Endothelial cell of umbilical vein (primary cell): Measurements from ENCODE around the gene EGR4. TPM values are rescaled to one million over a fixed set of nuclear protein-coding genes. Genes with fewer than 3 reads are reported as not detected.

Experiments
- BruUV-seq: library from RNA; stranded (reverse); fragments of 400-500 nt; replicated peaks from 2 replicates; lab custom pipeline; 2021; lab: Mats Ljungman, UMichigan
- CTCF ChIA-PET: fragments of 300-600, 350-600 bp; sonication (Branson Sonifier 250); formaldehyde crosslinking; loops from one replicate; lab custom pipeline; 2021; ENCODE audit warnings: antibody characterized with exemption, inconsistent platforms; lab: Charles Lee
- POLR2A ChIA-PET: fragments of 300-600, 350-600 bp; sonication (Branson Sonifier 250); formaldehyde crosslinking; loops from one replicate; lab custom pipeline; 2021; ENCODE audit warnings: antibody characterized with exemption, inconsistent platforms; lab: Charles Lee
- DNase-seq: peaks from one replicate; pipeline ENCODE4 v3.0.0-alpha.2; 2011; ENCODE audit warnings: low read depth, low spot score
- FAIRE-seq: peaks from 2 replicates; lab custom pipeline; 2011; peaks lifted over from hg19 to GRCh38; lab: Jason Lieb, UNC
- H2AFZ ChIP-seq: 2 replicates; pipeline ENCODE4 v1.6.0; 2012; ENCODE audit warnings: low read depth, low read length, control low read depth, inconsistent platforms
- H3K27ac ChIP-seq: 2 replicates; pipeline ENCODE4 v1.5.1; 2011; ENCODE audit warnings: low read depth, mild to moderate bottlenecking, control low read depth, low read length, moderate library complexity; ENCODE audit not compliant: insufficient read depth
- H3K27me3 ChIP-seq, 2 experiments: 2 replicates each; pipeline versions ENCODE4 v1.6.0 to v1.6.1; 2011; ENCODE audit warnings: low read length in 2 of 2, mixed read lengths in 1 of 2; ENCODE audit not compliant: control insufficient read depth in 2 of 2, insufficient read depth in 2 of 2
- H3K36me3 ChIP-seq, 2 experiments: 2 replicates in 1 of 2; 3 replicates in 1 of 2; pipeline ENCODE4 v1.5.1; 2011; ENCODE audit warnings: low read length in 2 of 2, mild to moderate bottlenecking in 1 of 2, moderate library complexity in 1 of 2; ENCODE audit not compliant: control insufficient read depth in 2 of 2, insufficient read depth in 2 of 2; ENCODE audit errors: extremely low read depth in 1 of 2
- H3K4me1 ChIP-seq: 3 replicates; pipeline ENCODE4 v1.5.1; 2011; ENCODE audit warnings: mild to moderate bottlenecking, low read length; ENCODE audit not compliant: control insufficient read depth, insufficient read depth; ENCODE audit errors: extremely low read depth
- H3K4me2 ChIP-seq: 2 replicates; pipeline ENCODE4 v1.6.1; 2011; ENCODE audit warnings: low read length, control low read depth, mixed read lengths; ENCODE audit not compliant: insufficient read depth
- H3K4me3 ChIP-seq, 3 experiments: fragments of 200-600 bp in 1 of 3; sonication (generic), shearing (Covaris generic) in 1 of 3; replicated peaks in 1 of 3; 2 replicates each; pipeline ENCODE4 v1.5.1; 2011 to 2016; ENCODE audit warnings: control low read depth in 3 of 3, low read length in 3 of 3, mild to moderate bottlenecking in 2 of 3, inconsistent platforms in 1 of 3, low read depth in 1 of 3, moderate library complexity in 1 of 3; ENCODE audit not compliant: insufficient read depth in 1 of 3
- H3K79me2 ChIP-seq: 2 replicates; pipeline ENCODE4 v1.6.0; 2012; ENCODE audit warnings: low read length, inconsistent platforms; ENCODE audit not compliant: control insufficient read depth, insufficient read depth
- H3K9ac ChIP-seq: replicated peaks from 2 replicates; pipeline ENCODE3; 2011; ENCODE audit warnings: low read length, control low read depth; ENCODE audit not compliant: insufficient read depth; ENCODE audit errors: extremely low read depth
- H3K9me1 ChIP-seq: replicated peaks from 3 replicates; pipeline ENCODE4 v1.6.0; 2011; ENCODE audit warnings: mild to moderate bottlenecking, low read length; ENCODE audit not compliant: control insufficient read depth, insufficient read depth; ENCODE audit errors: extremely low read depth
- H3K9me3 ChIP-seq: replicated peaks from 2 replicates; pipeline ENCODE4 v1.5.1; 2012; ENCODE audit warnings: low read length, inconsistent platforms; ENCODE audit not compliant: control insufficient read depth, insufficient read depth
- H4K20me1 ChIP-seq: replicated peaks from 2 replicates; pipeline ENCODE3; 2011; ENCODE audit warnings: mild to moderate bottlenecking, low read length; ENCODE audit not compliant: control insufficient read depth, insufficient read depth; ENCODE audit errors: extremely low read depth
- CTCF ChIP-seq, 2 donors: IDR thresholded peaks; 1 replicate in 1 of 2; 2 replicates in 1 of 2; pipeline ENCODE4 v1.5.1; 2011; ENCODE audit warnings: low read length in 2 of 2, mild to moderate bottlenecking in 2 of 2, moderate library complexity in 2 of 2, control low read depth in 1 of 2, inconsistent platforms in 1 of 2, low read depth in 1 of 2; ENCODE audit not compliant: insufficient read depth in 1 of 2; ENCODE audit errors: extremely low read depth in 1 of 2
- EZH2 ChIP-seq: IDR thresholded peaks from 2 replicates; pipeline ENCODE4 v1.6.1; 2012; ENCODE audit warnings: borderline replicate concordance, low read depth, mild to moderate bottlenecking, moderate library complexity, low read length, inconsistent platforms; ENCODE audit not compliant: severe bottlenecking
- FOS ChIP-seq: IDR thresholded peaks from 2 replicates; pipeline ENCODE4 v1.6.1; 2011; ENCODE audit warnings: mild to moderate bottlenecking, low read length, moderate library complexity, borderline replicate concordance; ENCODE audit not compliant: insufficient read depth
- JUN ChIP-seq: IDR thresholded peaks from 2 replicates; pipeline ENCODE4 v1.6.1; 2011; ENCODE audit warnings: borderline replicate concordance, low read depth; ENCODE audit not compliant: insufficient read length, insufficient read depth
- dilution Hi-C: fragments of 300-500 bp; cut with MboI; formaldehyde crosslinking; loops from one replicate; pipeline ENCODE4 v1.15.0; 2019; ENCODE audit warnings: low sequenced_read_pairs; ENCODE audit not compliant: extremely low pct_ligation_motif_present
- intact Hi-C: fragments of 100-400 bp; cut with micrococcal nuclease; formaldehyde crosslinking; loops from one replicate; pipeline ENCODE4 v1.10.0; 2022
- polyA plus RNA-seq, 4 experiments: library from polyadenylated mRNA; depleted of rRNA in 3 of 4; stranded (reverse) in 3 of 4; unstranded in 1 of 4; fragments of >200 nt; gene quantifications; 2 replicates each; pipeline versions ENCODE4 v1.2.1 to v1.2.3, GENCODE V29; 2011 to 2012; ENCODE audit warnings: missing spikeins in 1 of 4
- total RNA-seq: library from RNA; stranded (reverse); gene quantifications from 2 replicates; pipeline ENCODE4 v1.2.3, GENCODE V29; 2021

EGR4 gene
- total and polyA plus RNA-seq, 2 donors (not counting 3 experiments of a cell fraction or from before 2014, with no cell fraction given): not detected

- POLR2A ChIA-PET: no interaction called here
- FAIRE-seq (no peak), DNase-seq (no peak)
- dilution Hi-C loops: no loop called here
- Histone ChIP-seq H3K36me3 (peaks cover 2 to 10% of the 10 kb centered on the region in 2 experiments), H4K20me1 (no peaks in the 10 kb centered on the region), H3K27me3 (no peaks in the 10 kb centered on the region), H3K27ac (no peak overlapping the region), H3K4me3 (no peak overlapping the region), H2AFZ (no peak overlapping the region), H3K9me1 (no peaks in the 10 kb centered on the region), H3K4me2 (no peak overlapping the region), H3K9me3 (no peaks in the 10 kb centered on the region), H3K9ac (no peak overlapping the region), H3K4me1 (no peaks in the 10 kb centered on the region), H3K79me2 (no peaks in the 10 kb centered on the region)
- intact Hi-C loops: no loop called here
- CTCF ChIA-PET: interaction anchor here (1.1 to 1.7 kb wide), 3 partner anchors 10 to 365 kb away, joined by 3 to 6 read pairs (median 5); no protein-coding TSS in a partner anchor
- BruUV-seq: no TSS peak
- TF ChIP-seq CTCF (IDR thresholded peaks at IDR 0.05; ENCODE audit: extremely low read depth in 1 of 2, insufficient read depth in 1 of 2, low read depth in 1 of 2, low read length in 2 of 2) (no peak), FOS (no peak), JUN (no peak), EZH2 (no peak)
Measured at GRCh38 chr2:73258186-73258912, 35.0 kb downstream of the EGR4 start.
